HCT116 (cell line): ENCODE measurements around the gene IGSF6. TPM values are rescaled to one million over a fixed set of nuclear protein-coding genes. Genes with fewer than 3 reads are reported as not detected.

Source experiments
- ATAC-seq: fragments of 200-7000 bp; cut with Tn5 transposase; 2 replicates; pipeline ENCODE4 v1.9.1; 2020; ENCODE audit warnings: mild to moderate bottlenecking, moderate library complexity
- BruUV-seq: library from RNA; stranded (reverse); fragments of 400-500 nt; replicated peaks from 2 replicates; lab custom pipeline; 2021; lab: Mats Ljungman, UMichigan
- CTCF ChIA-PET: fragments of 300-600 bp; sonication (Branson Sonifier 250); formaldehyde crosslinking; loops from one replicate; lab custom pipeline; 2021; ENCODE audit warnings: antibody characterized with exemption; lab: Charles Lee
- POLR2A ChIA-PET: fragments of 300-600, 350-600 bp; sonication (Branson Sonifier 250); formaldehyde crosslinking; loops from one replicate; lab custom pipeline; 2021; ENCODE audit warnings: antibody characterized with exemption; lab: Charles Lee
- RAD21 ChIA-PET, 2 experiments: fragments of 300-600 bp; sonication (Branson Sonifier 250); formaldehyde crosslinking; loops; one replicate each; lab custom pipeline; 2023; ENCODE audit warnings: low total read pairs in 2 of 2; ENCODE audit not compliant: uncharacterized antibody in 2 of 2, unreplicated experiment in 2 of 2, low non-redundant PET in 1 of 2; lab: Charles Lee
- DNase-seq: peaks from one replicate; pipeline ENCODE4 v3.0.0-alpha.2; 2010; ENCODE audit warnings: low read depth, low spot score
- H2AFZ ChIP-seq: fragments of 200-600 bp; shearing (Covaris generic), sonication (generic); 2 replicates; pipeline ENCODE4 v1.6.1; 2017; ENCODE audit warnings: low read depth, mixed run types, mixed read lengths, antibody characterized with exemption, low read length; ENCODE audit not compliant: poor library complexity, severe bottlenecking
- H3K27ac ChIP-seq: 2 replicates; pipeline ENCODE4 v1.5.1; 2012; ENCODE audit warnings: low read depth, low read length
- H3K27me3 ChIP-seq: fragments of 200-600 bp; sonication (generic); 2 replicates; pipeline ENCODE4 v1.6.1; 2016; ENCODE audit warnings: mixed run types, low read length, mixed read lengths; ENCODE audit not compliant: insufficient read depth
- H3K36me3 ChIP-seq, 2 experiments: fragments of 200-500 bp in 1 of 2; fragments of 200-600 bp in 1 of 2; sonication (Bioruptor generic) in 1 of 2; sonication (generic) in 1 of 2; 2 replicates each; pipeline versions ENCODE4 v1.5.1 to v1.6.1; 2014 to 2016; ENCODE audit warnings: low read length in 2 of 2, inconsistent platforms in 1 of 2, mixed read lengths in 1 of 2, mixed run types in 1 of 2; ENCODE audit not compliant: insufficient read depth in 2 of 2, control insufficient read depth in 1 of 2
- H3K4me1 ChIP-seq, 2 experiments: fragments of 200-600 bp in 1 of 2; sonication (generic) in 1 of 2; 2 replicates each; pipeline versions ENCODE4 v1.5.1 to v1.6.1; 2012 to 2017; ENCODE audit warnings: low read length in 2 of 2, inconsistent platforms in 1 of 2, mild to moderate bottlenecking in 1 of 2, mixed read lengths in 1 of 2, mixed run types in 1 of 2, moderate library complexity in 1 of 2; ENCODE audit not compliant: insufficient read depth in 2 of 2, control insufficient read depth in 1 of 2
- H3K4me2 ChIP-seq: fragments of 200-600 bp; sonication (generic); 2 replicates; pipeline ENCODE4 v1.6.1; 2017; ENCODE audit warnings: mixed run types, low read length, mixed read lengths
- H3K4me3 ChIP-seq, 2 experiments: fragments of 200-600 bp in 1 of 2; sonication (generic) in 1 of 2; replicated peaks in 1 of 2; 2 replicates each; pipeline ENCODE4 v1.5.1; 2011 to 2016; ENCODE audit warnings: low read length in 2 of 2, control low read depth in 1 of 2, low read depth in 1 of 2, mild to moderate bottlenecking in 1 of 2, mixed read lengths in 1 of 2, mixed run types in 1 of 2
- H3K79me2 ChIP-seq: fragments of 200-600 bp; sonication (generic); 2 replicates; pipeline ENCODE4 v1.6.1; 2017; ENCODE audit warnings: mild to moderate bottlenecking, mixed run types, low read length, moderate library complexity, mixed read lengths; ENCODE audit not compliant: insufficient read depth
- H3K9ac ChIP-seq: fragments of 200-600 bp; sonication (generic); 2 replicates; pipeline ENCODE4 v1.6.1; 2016; ENCODE audit warnings: low read length, mixed read lengths
- H3K9me2 ChIP-seq: fragments of 200-600 bp; sonication (generic), shearing (Covaris generic); 2 replicates; pipeline ENCODE4 v1.6.1; 2017; ENCODE audit warnings: mixed run types, mild to moderate bottlenecking, moderate library complexity; ENCODE audit not compliant: insufficient read depth
- H3K9me3 ChIP-seq, 2 experiments: fragments of 200-500 bp in 1 of 2; fragments of 200-600 bp in 1 of 2; sonication (Bioruptor generic) in 1 of 2; sonication (generic) in 1 of 2; 2 replicates each; pipeline ENCODE4 v1.6.1; 2014 to 2017; ENCODE audit warnings: low read length in 2 of 2, mixed read lengths in 2 of 2, inconsistent platforms in 1 of 2, low read depth in 1 of 2, mild to moderate bottlenecking in 1 of 2, mixed run types in 1 of 2, moderate library complexity in 1 of 2; ENCODE audit not compliant: control insufficient read depth in 1 of 2, insufficient read depth in 1 of 2
- H4K20me1 ChIP-seq: fragments of 200-600 bp; sonication (generic), shearing (Covaris generic); 2 replicates; pipeline ENCODE4 v1.6.1; 2017; ENCODE audit warnings: mixed run types, mild to moderate bottlenecking, moderate library complexity; ENCODE audit not compliant: insufficient read depth
- CEBPB ChIP-seq: IDR thresholded peaks from 2 replicates; pipeline ENCODE4 v1.6.1; 2012; ENCODE audit warnings: low read depth
- EGR1 ChIP-seq: IDR thresholded peaks from 2 replicates; pipeline ENCODE4 v1.6.1; 2012; ENCODE audit warnings: low read depth
- ELF1 ChIP-seq: IDR thresholded peaks from 2 replicates; pipeline ENCODE4 v1.6.1; 2012; ENCODE audit warnings: low read depth, borderline replicate concordance
- EZH2 ChIP-seq: fragments of 200-600 bp; sonication (generic); IDR thresholded peaks from 2 replicates; pipeline ENCODE4 v1.6.1; 2017; ENCODE audit warnings: antibody characterized with exemption, mixed run types
- FOSL1 ChIP-seq: IDR thresholded peaks from 2 replicates; pipeline ENCODE4 v1.6.1; 2012; ENCODE audit warnings: low read depth
- JUND ChIP-seq: IDR thresholded peaks from 2 replicates; pipeline ENCODE4 v1.6.1; 2012
- intact Hi-C: fragments of 100-400 bp; cut with micrococcal nuclease; formaldehyde crosslinking; loops from 2 replicates; pipeline ENCODE4 v1.10.0; 2022
- total RNA-seq: library from RNA; stranded (reverse); gene quantifications from one replicate; pipeline ENCODE4 v1.2.1, GENCODE V29; 2021; ENCODE audit not compliant: unreplicated experiment
- TF ChIP-seq, protein P1 (sequence below): IDR thresholded peaks from 2 replicates; pipeline ENCODE4 v1.6.1; 2012; ENCODE audit warnings: low read depth
- TF ChIP-seq, protein P2 (sequence below): IDR thresholded peaks from 2 replicates; pipeline ENCODE4 v1.6.1; 2012

IGSF6 gene
- total RNA-seq, 1 experiment from 2014 or later = not detected

DNA sequence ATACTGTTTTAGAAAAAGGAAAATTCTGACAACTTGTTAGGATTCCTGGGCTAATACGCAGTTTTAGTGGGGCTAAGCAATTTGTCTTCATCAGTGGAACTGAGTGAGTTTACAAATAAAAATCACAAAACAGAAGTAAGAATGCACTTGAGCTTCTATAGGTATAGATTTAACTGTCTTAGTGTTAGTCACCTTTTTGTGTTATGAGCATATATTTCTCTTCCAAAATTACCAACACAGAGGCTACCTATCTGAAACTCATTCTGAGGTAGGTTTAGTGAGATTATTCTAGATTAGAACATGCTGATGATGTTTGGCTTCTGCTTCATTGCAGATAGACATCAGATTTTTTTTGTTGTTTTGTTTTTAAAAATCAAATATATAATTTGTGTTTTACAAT, 29.9 kb downstream of the IGSF6 start:
- no TSS peak for BruUV-seq
- RAD21 ChIA-PET = no interaction called here
- no peak overlapping the region for H3K27ac ChIP-seq

More for the DNA sequence above, 29.9 kb downstream of the IGSF6 start:
- TF ChIP-seq FOSL1 = no peak
- TF ChIP-seq JUND = no peak
- TF ChIP-seq ELF1 = no peak
- no peak for TF ChIP-seq CEBPB
- TF ChIP-seq, protein P1, sequence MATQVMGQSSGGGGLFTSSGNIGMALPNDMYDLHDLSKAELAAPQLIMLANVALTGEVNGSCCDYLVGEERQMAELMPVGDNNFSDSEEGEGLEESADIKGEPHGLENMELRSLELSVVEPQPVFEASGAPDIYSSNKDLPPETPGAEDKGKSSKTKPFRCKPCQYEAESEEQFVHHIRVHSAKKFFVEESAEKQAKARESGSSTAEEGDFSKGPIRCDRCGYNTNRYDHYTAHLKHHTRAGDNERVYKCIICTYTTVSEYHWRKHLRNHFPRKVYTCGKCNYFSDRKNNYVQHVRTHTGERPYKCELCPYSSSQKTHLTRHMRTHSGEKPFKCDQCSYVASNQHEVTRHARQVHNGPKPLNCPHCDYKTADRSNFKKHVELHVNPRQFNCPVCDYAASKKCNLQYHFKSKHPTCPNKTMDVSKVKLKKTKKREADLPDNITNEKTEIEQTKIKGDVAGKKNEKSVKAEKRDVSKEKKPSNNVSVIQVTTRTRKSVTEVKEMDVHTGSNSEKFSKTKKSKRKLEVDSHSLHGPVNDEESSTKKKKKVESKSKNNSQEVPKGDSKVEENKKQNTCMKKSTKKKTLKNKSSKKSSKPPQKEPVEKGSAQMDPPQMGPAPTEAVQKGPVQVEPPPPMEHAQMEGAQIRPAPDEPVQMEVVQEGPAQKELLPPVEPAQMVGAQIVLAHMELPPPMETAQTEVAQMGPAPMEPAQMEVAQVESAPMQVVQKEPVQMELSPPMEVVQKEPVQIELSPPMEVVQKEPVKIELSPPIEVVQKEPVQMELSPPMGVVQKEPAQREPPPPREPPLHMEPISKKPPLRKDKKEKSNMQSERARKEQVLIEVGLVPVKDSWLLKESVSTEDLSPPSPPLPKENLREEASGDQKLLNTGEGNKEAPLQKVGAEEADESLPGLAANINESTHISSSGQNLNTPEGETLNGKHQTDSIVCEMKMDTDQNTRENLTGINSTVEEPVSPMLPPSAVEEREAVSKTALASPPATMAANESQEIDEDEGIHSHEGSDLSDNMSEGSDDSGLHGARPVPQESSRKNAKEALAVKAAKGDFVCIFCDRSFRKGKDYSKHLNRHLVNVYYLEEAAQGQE = no peak
- TF ChIP-seq, protein P2, sequence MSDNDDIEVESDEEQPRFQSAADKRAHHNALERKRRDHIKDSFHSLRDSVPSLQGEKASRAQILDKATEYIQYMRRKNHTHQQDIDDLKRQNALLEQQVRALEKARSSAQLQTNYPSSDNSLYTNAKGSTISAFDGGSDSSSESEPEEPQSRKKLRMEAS = no peak
- no peak for TF ChIP-seq EGR1
- TF ChIP-seq EZH2 = no peak
- Histone ChIP-seq H2AFZ (no peak overlapping the region), H3K79me2 (no peaks in the 10 kb centered on the region), H3K4me3 (no peak overlapping the region), H3K27me3 (no peaks in the 10 kb centered on the region), H3K36me3 (0 out of 4 replicates have a peak, but pooled peaks cover 0 to 3% of the 10 kb centered on the region in 2 experiments), H4K20me1 (no peaks in the 10 kb centered on the region), H3K4me2 (no peak overlapping the region), H3K9ac (no peak overlapping the region), H3K9me3 (no peaks in the 10 kb centered on the region), H3K9me2 (no peaks in the 10 kb centered on the region), H3K4me1 (peaks cover 9 to 11% of the 10 kb centered on the region in 2 experiments; a peak in 3 of 4 replicates)
- POLR2A ChIA-PET = no interaction called here
- CTCF ChIA-PET = no interaction called here
- no peak for ATAC-seq
- DNase-seq = no peak
- intact Hi-C loops = no loop called here
